ENCODE measurements around the gene SORCS2. TPM values are rescaled to one million over a fixed set of nuclear protein-coding genes. Genes with fewer than 3 reads are reported as not detected.

Gene SORCS2
- polyA plus RNA-seq, 1 of the 3 experiments (the other 2 are of a cell fraction), result 1.6 TPM

- H2AFZ ChIP-seq (ENCODE audit: low read depth), result no peak overlapping the region
- no peaks in the 10 kb centered on the region for H3K27me3 ChIP-seq (ENCODE audit: insufficient read depth)
- TF ChIP-seq IRF3 (IDR thresholded peaks at IDR 0.05; ENCODE audit: low read depth, low read length) (no peak), RAD21 (IDR thresholded peaks at IDR 0.05; ENCODE audit: low read length) (no peak), USF1 (IDR thresholded peaks at IDR 0.05; ENCODE audit: borderline replicate concordance, low read depth) (no peak), NFIC (IDR thresholded peaks at IDR 0.05; ENCODE audit: borderline replicate concordance) (no peak), JUND (IDR thresholded peaks at IDR 0.05) (no peak), MXI1 (IDR thresholded peaks at IDR 0.05; ENCODE audit: low read depth, low read length) (no peak), MEF2A (IDR thresholded peaks at IDR 0.05; ENCODE audit: borderline replicate concordance, low read depth) (no peak)
- ChIA-PET CTCF (no interaction called here), POLR2A (no interaction called here)
- no peaks in the 10 kb centered on the region; a peak in 1 of 4 replicates for H3K4me1 ChIP-seq (ENCODE audit: control insufficient read depth in 1 of 2, insufficient read depth in 2 of 2, low read depth in 1 of 2, low read length in 1 of 2)
- WGBS (ENCODE audit: low lambda C conversion rate), result 75% methylated on average over 12 of the region's 19 CpGs
- H3K9me3 ChIP-seq, result no peaks in the 10 kb centered on the region
- H3K79me2 ChIP-seq (ENCODE audit: insufficient read depth), result no peaks in the 10 kb centered on the region
- H3K9me2 ChIP-seq, result no peaks in the 10 kb centered on the region
- no peak for DNase-seq
- no peaks in the 10 kb centered on the region for H3F3A ChIP-seq (replicated peaks; ENCODE audit: insufficient read depth)
- no peak overlapping the region for H3K4me3 ChIP-seq (ENCODE audit: low read depth in 2 of 2, low read length in 1 of 2)
- no peak overlapping the region for H3K27ac ChIP-seq (ENCODE audit: low read depth in 2 of 2, low read length in 1 of 2)
- H3K4me2 ChIP-seq, result no peak overlapping the region
- H4K20me1 ChIP-seq (ENCODE audit: insufficient read depth), result no peaks in the 10 kb centered on the region
- H3K36me3 ChIP-seq (replicated peaks in 1 of 2; ENCODE audit: control insufficient read depth in 1 of 2, insufficient read depth in 2 of 2, low read length in 1 of 2), result no peaks in the 10 kb centered on the region
- no peak overlapping the region for H3K9ac ChIP-seq
Observed at GRCh38 chr4:7686070-7686870, 493.9 kb downstream of the SORCS2 start.

DNA sequence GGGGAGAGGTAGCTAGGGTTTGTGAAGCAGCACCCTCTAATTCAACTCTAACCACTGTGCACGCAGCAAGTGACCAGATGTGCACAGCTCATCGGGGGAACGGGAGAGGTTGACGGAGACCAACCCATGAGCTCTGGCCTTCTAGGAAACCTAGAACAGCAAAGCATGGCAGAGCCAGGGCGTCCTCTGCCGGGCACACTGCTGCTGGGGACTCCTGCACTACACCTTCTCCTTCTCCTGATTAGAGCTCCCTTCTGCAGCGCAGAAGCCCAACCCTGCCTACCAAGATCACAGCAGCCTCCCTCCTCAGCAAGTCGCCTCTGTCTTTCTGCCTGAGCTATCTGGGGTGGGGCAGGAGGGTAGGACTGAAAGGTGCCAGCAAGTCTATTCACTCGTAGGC lies 494.7 kb downstream of the SORCS2 start:
- H3K9ac ChIP-seq, result no peak overlapping the region
- H3F3A ChIP-seq (replicated peaks; ENCODE audit: insufficient read depth), result no peaks in the 10 kb centered on the region
- no peak overlapping the region for H3K27ac ChIP-seq (ENCODE audit: low read depth in 2 of 2, low read length in 1 of 2)
- no peak for DNase-seq
- H3K4me2 ChIP-seq, result no peak overlapping the region
- no peak overlapping the region for H2AFZ ChIP-seq (ENCODE audit: low read depth)
- H3K4me3 ChIP-seq (ENCODE audit: low read depth in 2 of 2, low read length in 1 of 2), result no peak overlapping the region
- no peaks in the 10 kb centered on the region for H4K20me1 ChIP-seq (ENCODE audit: insufficient read depth)
- peaks cover 0 to 6% of the 10 kb centered on the region in 2 experiments; a peak in 1 of 4 replicates for H3K4me1 ChIP-seq (ENCODE audit: control insufficient read depth in 1 of 2, insufficient read depth in 2 of 2, low read depth in 1 of 2, low read length in 1 of 2)
- ChIA-PET CTCF (no interaction called here), POLR2A (no interaction called here)
- no peaks in the 10 kb centered on the region for H3K36me3 ChIP-seq (replicated peaks in 1 of 2; ENCODE audit: control insufficient read depth in 1 of 2, insufficient read depth in 2 of 2, low read length in 1 of 2)
- WGBS (ENCODE audit: low lambda C conversion rate), result 93% methylated on average over 5 of the region's 9 CpGs
- H3K27me3 ChIP-seq (ENCODE audit: insufficient read depth), result no peaks in the 10 kb centered on the region
- H3K9me3 ChIP-seq, result no peaks in the 10 kb centered on the region
- TF ChIP-seq YY1 (IDR thresholded peaks at IDR 0.05; ENCODE audit: low read depth) (no peak), IRF3 (IDR thresholded peaks at IDR 0.05; ENCODE audit: low read depth, low read length) (no peak), ELF1 (IDR thresholded peaks at IDR 0.05) (no peak), TCF12 (IDR thresholded peaks at IDR 0.05) (no peak), ZBTB33 (IDR thresholded peaks at IDR 0.05; ENCODE audit: borderline replicate concordance, low read depth) (no peak), FOXM1 (IDR thresholded peaks at IDR 0.05; ENCODE audit: low read depth) (no peak), TAF1 (IDR thresholded peaks at IDR 0.05; ENCODE audit: borderline replicate concordance, low read depth, low read length) (no peak), USF1 (IDR thresholded peaks at IDR 0.05; ENCODE audit: borderline replicate concordance, low read depth) (no peak), FOSL2 (IDR thresholded peaks at IDR 0.05; ENCODE audit: borderline replicate concordance, low read depth) (no peak), GABPA (IDR thresholded peaks at IDR 0.05; ENCODE audit: low read depth) (no peak), POLR2AphosphoS5 (IDR thresholded peaks at IDR 0.05; ENCODE audit: low read depth, low read length) (no peak), CTCF (IDR thresholded peaks at IDR 0.05) (no peak), MEF2A (IDR thresholded peaks at IDR 0.05; ENCODE audit: borderline replicate concordance, low read depth) (no peak)
- TF ChIP-seq, protein P1, sequence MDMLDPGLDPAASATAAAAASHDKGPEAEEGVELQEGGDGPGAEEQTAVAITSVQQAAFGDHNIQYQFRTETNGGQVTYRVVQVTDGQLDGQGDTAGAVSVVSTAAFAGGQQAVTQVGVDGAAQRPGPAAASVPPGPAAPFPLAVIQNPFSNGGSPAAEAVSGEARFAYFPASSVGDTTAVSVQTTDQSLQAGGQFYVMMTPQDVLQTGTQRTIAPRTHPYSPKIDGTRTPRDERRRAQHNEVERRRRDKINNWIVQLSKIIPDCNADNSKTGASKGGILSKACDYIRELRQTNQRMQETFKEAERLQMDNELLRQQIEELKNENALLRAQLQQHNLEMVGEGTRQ (IDR thresholded peaks at IDR 0.05; ENCODE audit: borderline replicate concordance, low read depth, low read length), result no peak
- no peaks in the 10 kb centered on the region for H3K79me2 ChIP-seq (ENCODE audit: insufficient read depth)
- no peaks in the 10 kb centered on the region for H3K9me2 ChIP-seq

All from SK-N-SH (cell line).